HCT116 (cell line): ENCODE measurements around the gene TSHZ1. TPM values are rescaled to one million over a fixed set of nuclear protein-coding genes. Genes with fewer than 3 reads are reported as not detected.
"Not testable (repeated sequence)": the region's sequence is repeated elsewhere in the genome, so short reads cannot be mapped to it uniquely, and the experiment has no call there.

Source experiments
- ATAC-seq: fragments of 200-7000 bp; cut with Tn5 transposase; 2 replicates; pipeline ENCODE4 v1.9.1; 2020; ENCODE audit warnings: mild to moderate bottlenecking, moderate library complexity
- BruUV-seq: library from RNA; stranded (reverse); fragments of 400-500 nt; replicated peaks from 2 replicates; lab custom pipeline; 2021; lab: Mats Ljungman, UMichigan
- CTCF ChIA-PET: fragments of 300-600 bp; sonication (Branson Sonifier 250); formaldehyde crosslinking; loops from one replicate; lab custom pipeline; 2021; ENCODE audit warnings: antibody characterized with exemption; lab: Charles Lee
- POLR2A ChIA-PET: fragments of 300-600, 350-600 bp; sonication (Branson Sonifier 250); formaldehyde crosslinking; loops from one replicate; lab custom pipeline; 2021; ENCODE audit warnings: antibody characterized with exemption; lab: Charles Lee
- RAD21 ChIA-PET, 2 experiments: fragments of 300-600 bp; sonication (Branson Sonifier 250); formaldehyde crosslinking; loops; one replicate each; lab custom pipeline; 2023; ENCODE audit warnings: low total read pairs in 2 of 2; ENCODE audit not compliant: uncharacterized antibody in 2 of 2, unreplicated experiment in 2 of 2, low non-redundant PET in 1 of 2; lab: Charles Lee
- DNase-seq: peaks from one replicate; pipeline ENCODE4 v3.0.0-alpha.2; 2010; ENCODE audit warnings: low read depth, low spot score
- H2AFZ ChIP-seq: fragments of 200-600 bp; shearing (Covaris generic), sonication (generic); 2 replicates; pipeline ENCODE4 v1.6.1; 2017; ENCODE audit warnings: low read depth, mixed run types, mixed read lengths, antibody characterized with exemption, low read length; ENCODE audit not compliant: poor library complexity, severe bottlenecking
- H3K27ac ChIP-seq: 2 replicates; pipeline ENCODE4 v1.5.1; 2012; ENCODE audit warnings: low read depth, low read length
- H3K27me3 ChIP-seq: fragments of 200-600 bp; sonication (generic); 2 replicates; pipeline ENCODE4 v1.6.1; 2016; ENCODE audit warnings: mixed run types, low read length, mixed read lengths; ENCODE audit not compliant: insufficient read depth
- H3K36me3 ChIP-seq, 2 experiments: fragments of 200-500 bp in 1 of 2; fragments of 200-600 bp in 1 of 2; sonication (Bioruptor generic) in 1 of 2; sonication (generic) in 1 of 2; 2 replicates each; pipeline versions ENCODE4 v1.5.1 to v1.6.1; 2014 to 2016; ENCODE audit warnings: low read length in 2 of 2, inconsistent platforms in 1 of 2, mixed read lengths in 1 of 2, mixed run types in 1 of 2; ENCODE audit not compliant: insufficient read depth in 2 of 2, control insufficient read depth in 1 of 2
- H3K4me1 ChIP-seq, 2 experiments: fragments of 200-600 bp in 1 of 2; sonication (generic) in 1 of 2; 2 replicates each; pipeline versions ENCODE4 v1.5.1 to v1.6.1; 2012 to 2017; ENCODE audit warnings: low read length in 2 of 2, inconsistent platforms in 1 of 2, mild to moderate bottlenecking in 1 of 2, mixed read lengths in 1 of 2, mixed run types in 1 of 2, moderate library complexity in 1 of 2; ENCODE audit not compliant: insufficient read depth in 2 of 2, control insufficient read depth in 1 of 2
- H3K4me2 ChIP-seq: fragments of 200-600 bp; sonication (generic); 2 replicates; pipeline ENCODE4 v1.6.1; 2017; ENCODE audit warnings: mixed run types, low read length, mixed read lengths
- H3K4me3 ChIP-seq, 2 experiments: fragments of 200-600 bp in 1 of 2; sonication (generic) in 1 of 2; replicated peaks in 1 of 2; 2 replicates each; pipeline ENCODE4 v1.5.1; 2011 to 2016; ENCODE audit warnings: low read length in 2 of 2, control low read depth in 1 of 2, low read depth in 1 of 2, mild to moderate bottlenecking in 1 of 2, mixed read lengths in 1 of 2, mixed run types in 1 of 2
- H3K79me2 ChIP-seq: fragments of 200-600 bp; sonication (generic); 2 replicates; pipeline ENCODE4 v1.6.1; 2017; ENCODE audit warnings: mild to moderate bottlenecking, mixed run types, low read length, moderate library complexity, mixed read lengths; ENCODE audit not compliant: insufficient read depth
- H3K9ac ChIP-seq: fragments of 200-600 bp; sonication (generic); 2 replicates; pipeline ENCODE4 v1.6.1; 2016; ENCODE audit warnings: low read length, mixed read lengths
- H3K9me2 ChIP-seq: fragments of 200-600 bp; sonication (generic), shearing (Covaris generic); 2 replicates; pipeline ENCODE4 v1.6.1; 2017; ENCODE audit warnings: mixed run types, mild to moderate bottlenecking, moderate library complexity; ENCODE audit not compliant: insufficient read depth
- H3K9me3 ChIP-seq, 2 experiments: fragments of 200-500 bp in 1 of 2; fragments of 200-600 bp in 1 of 2; sonication (Bioruptor generic) in 1 of 2; sonication (generic) in 1 of 2; 2 replicates each; pipeline ENCODE4 v1.6.1; 2014 to 2017; ENCODE audit warnings: low read length in 2 of 2, mixed read lengths in 2 of 2, inconsistent platforms in 1 of 2, low read depth in 1 of 2, mild to moderate bottlenecking in 1 of 2, mixed run types in 1 of 2, moderate library complexity in 1 of 2; ENCODE audit not compliant: control insufficient read depth in 1 of 2, insufficient read depth in 1 of 2
- H4K20me1 ChIP-seq: fragments of 200-600 bp; sonication (generic), shearing (Covaris generic); 2 replicates; pipeline ENCODE4 v1.6.1; 2017; ENCODE audit warnings: mixed run types, mild to moderate bottlenecking, moderate library complexity; ENCODE audit not compliant: insufficient read depth
- CBX3 ChIP-seq: IDR thresholded peaks from 2 replicates; pipeline ENCODE4 v1.6.1; 2012; ENCODE audit warnings: low read depth
- CTCF ChIP-seq, 3 experiments: fragments of 200-600 bp in 1 of 3; sonication (generic) in 1 of 3; IDR thresholded peaks in 2 of 3; conservative IDR thresholded peaks in 1 of 3; 2 replicates each; pipeline ENCODE4 v1.5.1; 2012 to 2017; ENCODE audit warnings: low read depth in 2 of 3, low read length in 2 of 3, antibody characterized with exemption in 1 of 3, borderline replicate concordance in 1 of 3, control low read depth in 1 of 3, mild to moderate bottlenecking in 1 of 3, mixed read lengths in 1 of 3, mixed run types in 1 of 3, moderate library complexity in 1 of 3; ENCODE audit not compliant: insufficient read depth in 1 of 3
- EGR1 ChIP-seq: IDR thresholded peaks from 2 replicates; pipeline ENCODE4 v1.6.1; 2012; ENCODE audit warnings: low read depth
- FOSL1 ChIP-seq: IDR thresholded peaks from 2 replicates; pipeline ENCODE4 v1.6.1; 2012; ENCODE audit warnings: low read depth
- JUND ChIP-seq: IDR thresholded peaks from 2 replicates; pipeline ENCODE4 v1.6.1; 2012
- MAX ChIP-seq: IDR thresholded peaks from 2 replicates; pipeline ENCODE4 v1.6.1; 2012
- POLR2A ChIP-seq: IDR thresholded peaks from 2 replicates; pipeline ENCODE4 v1.7.0; 2011; ENCODE audit warnings: borderline replicate concordance; ENCODE audit not compliant: insufficient read depth, insufficient read length; ENCODE audit errors: extremely low read depth
- RAD21 ChIP-seq: IDR thresholded peaks from 2 replicates; pipeline ENCODE4 v1.6.1; 2012; ENCODE audit warnings: low read depth, mild to moderate bottlenecking
- REST ChIP-seq: IDR thresholded peaks from 2 replicates; pipeline ENCODE4 v1.6.1; 2012; ENCODE audit warnings: low read depth
- SIN3A ChIP-seq: IDR thresholded peaks from 2 replicates; pipeline ENCODE4 v1.6.1; 2012; ENCODE audit warnings: low read depth
- SP1 ChIP-seq: IDR thresholded peaks from 2 replicates; pipeline ENCODE4 v1.6.1; 2012; ENCODE audit warnings: low read depth
- ZBTB33 ChIP-seq: IDR thresholded peaks from 2 replicates; pipeline ENCODE4 v1.6.1; 2011; ENCODE audit warnings: mild to moderate bottlenecking, low read length, moderate library complexity; ENCODE audit not compliant: insufficient replicate concordance; ENCODE audit errors: extremely low read depth
- ZFX ChIP-seq: fragments of 450-650 bp; IDR thresholded peaks from 2 replicates; pipeline ENCODE4 v1.6.1; 2017
- ZNF274 ChIP-seq: fragments of 200-500 bp; sonication (Bioruptor generic); IDR thresholded peaks from 2 replicates; pipeline ENCODE4 v1.6.1; 2014; ENCODE audit warnings: mild to moderate bottlenecking, low read depth, low read length, inconsistent platforms
- intact Hi-C: fragments of 100-400 bp; cut with micrococcal nuclease; formaldehyde crosslinking; loops from 2 replicates; pipeline ENCODE4 v1.10.0; 2022
- total RNA-seq: library from RNA; stranded (reverse); gene quantifications from one replicate; pipeline ENCODE4 v1.2.1, GENCODE V29; 2021; ENCODE audit not compliant: unreplicated experiment

TSHZ1 gene
- total RNA-seq, 1 experiment from 2014 or later: 5.7 TPM

GRCh38 chr18:75185460-75185859, 25.1 kb upstream of the TSHZ1 start:
- Histone ChIP-seq H3K4me2 (no peak overlapping the region), H3K4me3 (no peak overlapping the region), H3K79me2 (no peaks in the 10 kb centered on the region), H3K9me3 (no peaks in the 10 kb centered on the region), H4K20me1 (no peaks in the 10 kb centered on the region), H3K9me2 (no peaks in the 10 kb centered on the region), H3K9ac (no peak overlapping the region), H3K27me3 (no peaks in the 10 kb centered on the region), H3K4me1 (peaks cover 9 to 30% of the 10 kb centered on the region in 2 experiments), H3K27ac (no peak overlapping the region), H2AFZ (no peak overlapping the region), H3K36me3 (no peaks in the 10 kb centered on the region)
- CTCF ChIA-PET: no interaction called here
- DNase-seq (no peak), ATAC-seq (no peak)
- BruUV-seq: no TSS peak
- intact Hi-C loops: no loop called here
- RAD21 ChIA-PET: no interaction called here
- POLR2A ChIA-PET: no interaction called here
- no peak for TF ChIP-seq REST
- no peak for TF ChIP-seq FOSL1
- TF ChIP-seq ZFX: no peak
- no peak for TF ChIP-seq ZNF274
- no peak for TF ChIP-seq ZBTB33
- no peak for TF ChIP-seq MAX
- TF ChIP-seq EGR1: no peak
- TF ChIP-seq CBX3: no peak
- no peak for TF ChIP-seq CTCF (IDR thresholded peaks at IDR 0.05 in 2 of 3, conservative IDR thresholded peaks at IDR 0.05 in 1 of 3; ENCODE audit: borderline replicate concordance in 1 of 3, insufficient read depth in 1 of 3, low read depth in 2 of 3, low read length in 2 of 3)
- no peak for TF ChIP-seq SIN3A
- TF ChIP-seq SP1: no peak
- TF ChIP-seq POLR2A: no peak
- no peak for TF ChIP-seq JUND
- TF ChIP-seq RAD21: no peak

- H3K27me3 ChIP-seq, ATAC-seq, H3K36me3 ChIP-seq, CTCF ChIA-PET, H3K9ac ChIP-seq, H3K9me2 ChIP-seq, H2AFZ ChIP-seq, RAD21 ChIA-PET, DNase-seq, BruUV-seq, H3K4me2 ChIP-seq, H3K79me2 ChIP-seq, H3K9me3 ChIP-seq, H4K20me1 ChIP-seq, H3K27ac ChIP-seq, POLR2A ChIA-PET, intact Hi-C loops, H3K4me3 ChIP-seq: not testable (repeated sequence)
- peaks cover 9 to 27% of the 10 kb centered on the region in 2 experiments for H3K4me1 ChIP-seq
These were observed 22.9 kb upstream of the TSHZ1 start for GRCh38 chr18:75187702-75188101.
